SU-DHL-6 (cell line): ENCODE results near the gene SLC24A1.

ENCODE experiments used
- CTCF ChIP-seq: fragments of 200-600 bp; sonication (generic); IDR thresholded peaks from one replicate; pipeline ENCODE4 v1.5.1; 2017; ENCODE audit warnings: antibody characterized with exemption, mild to moderate bottlenecking, low read length, moderate library complexity; ENCODE audit not compliant: insufficient read depth, poor library complexity, severe bottlenecking
- EZH2phosphoT487 ChIP-seq: fragments of 200-600 bp; sonication (generic), shearing (Covaris generic); conservative IDR thresholded peaks from 2 replicates; pipeline ENCODE4 v1.6.1; 2018; ENCODE audit warnings: mild to moderate bottlenecking, antibody characterized with exemption, low read length, moderate library complexity, mixed read lengths

- no peak for TF ChIP-seq CTCF
- TF ChIP-seq EZH2phosphoT487: no peak
Measured at GRCh38 chr15:65676123-65676522, 54.4 kb downstream of the SLC24A1 start.
